ENCODE data around the gene SPSB1. TPM values are rescaled to one million over a fixed set of nuclear protein-coding genes. Genes with fewer than 3 reads are reported as not detected.
A peak's percentile ranks its signal among the peaks of the same experiment; 100 is the strongest.
"Not testable (repeated sequence)": the region's sequence is repeated elsewhere in the genome, so short reads cannot be mapped to it uniquely, and the experiment has no call there.

Gene SPSB1
- polyA plus RNA-seq, 1 donor (not counting 4 experiments of a cell fraction or from before 2014, with no cell fraction given) = 19.8 TPM

GRCh38 chr1:9297831-9298230 lies 5.1 kb downstream of the SPSB1 start:
- Histone ChIP-seq H3K9me3 (ENCODE audit: control insufficient read depth, low read depth, low read length) (no peaks in the 10 kb centered on the region), H3K36me3 (ENCODE audit: control insufficient read depth in 2 of 2, extremely low read depth in 1 of 2, insufficient read depth in 2 of 2, low read length in 2 of 2) (peaks cover 10 to 16% of the 10 kb centered on the region in 2 experiments), H3K27me3 (ENCODE audit: control insufficient read depth, extremely low read depth, insufficient read depth, low read length) (no peaks in the 10 kb centered on the region), H2AFZ (ENCODE audit: control insufficient read depth, low read length) (no peak overlapping the region), H3K4me2 (ENCODE audit: control insufficient read depth, extremely low read depth, insufficient read depth, low read depth, low read length) (no peak overlapping the region), H3K4me1 (ENCODE audit: control insufficient read depth, extremely low read depth, insufficient read depth, low read length) (peaks cover 48% of the 10 kb centered on the region), H3K79me2 (ENCODE audit: control insufficient read depth, insufficient read depth, low read length) (peaks cover 77% of the 10 kb centered on the region), H3K27ac (ENCODE audit: control insufficient read depth, insufficient read depth, low read length) (no peak overlapping the region), H4K20me1 (ENCODE audit: control insufficient read depth, extremely low read depth, insufficient read depth, low read length) (peaks cover 1% of the 10 kb centered on the region), H3K4me3 (ENCODE audit: control insufficient read depth in 2 of 3, extremely low read depth in 1 of 3, insufficient read depth in 2 of 3, low read depth in 1 of 3, low read length in 3 of 3) (no peak overlapping the region), H3K9me1 (ENCODE audit: control insufficient read depth, extremely low read depth, insufficient read depth, low read length) (peaks cover 9% of the 10 kb centered on the region), H3K9ac (ENCODE audit: control insufficient read depth, extremely low read depth, insufficient read depth, low read length) (no peak overlapping the region)
- FAIRE-seq = no peak
- no peak for TF ChIP-seq EZH2 (IDR thresholded peaks at IDR 0.05; ENCODE audit: low read length)
- TF ChIP-seq, protein P1, sequence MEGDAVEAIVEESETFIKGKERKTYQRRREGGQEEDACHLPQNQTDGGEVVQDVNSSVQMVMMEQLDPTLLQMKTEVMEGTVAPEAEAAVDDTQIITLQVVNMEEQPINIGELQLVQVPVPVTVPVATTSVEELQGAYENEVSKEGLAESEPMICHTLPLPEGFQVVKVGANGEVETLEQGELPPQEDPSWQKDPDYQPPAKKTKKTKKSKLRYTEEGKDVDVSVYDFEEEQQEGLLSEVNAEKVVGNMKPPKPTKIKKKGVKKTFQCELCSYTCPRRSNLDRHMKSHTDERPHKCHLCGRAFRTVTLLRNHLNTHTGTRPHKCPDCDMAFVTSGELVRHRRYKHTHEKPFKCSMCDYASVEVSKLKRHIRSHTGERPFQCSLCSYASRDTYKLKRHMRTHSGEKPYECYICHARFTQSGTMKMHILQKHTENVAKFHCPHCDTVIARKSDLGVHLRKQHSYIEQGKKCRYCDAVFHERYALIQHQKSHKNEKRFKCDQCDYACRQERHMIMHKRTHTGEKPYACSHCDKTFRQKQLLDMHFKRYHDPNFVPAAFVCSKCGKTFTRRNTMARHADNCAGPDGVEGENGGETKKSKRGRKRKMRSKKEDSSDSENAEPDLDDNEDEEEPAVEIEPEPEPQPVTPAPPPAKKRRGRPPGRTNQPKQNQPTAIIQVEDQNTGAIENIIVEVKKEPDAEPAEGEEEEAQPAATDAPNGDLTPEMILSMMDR (optimal IDR thresholded peaks at IDR 0.05 in 1 of 3, IDR thresholded peaks at IDR 0.05 in 1 of 3, conservative IDR thresholded peaks at IDR 0.05 in 1 of 3; ENCODE audit: extremely low read depth in 1 of 3, insufficient read depth in 2 of 3, low read length in 3 of 3) = no peak
- dilution Hi-C loops (cut with MboI; ENCODE audit: extremely low pct_ligation_motif_present, low sequenced_read_pairs) = no loop called here
- DNase-seq (ENCODE audit: low read depth, low spot score) = no peak

DNA sequence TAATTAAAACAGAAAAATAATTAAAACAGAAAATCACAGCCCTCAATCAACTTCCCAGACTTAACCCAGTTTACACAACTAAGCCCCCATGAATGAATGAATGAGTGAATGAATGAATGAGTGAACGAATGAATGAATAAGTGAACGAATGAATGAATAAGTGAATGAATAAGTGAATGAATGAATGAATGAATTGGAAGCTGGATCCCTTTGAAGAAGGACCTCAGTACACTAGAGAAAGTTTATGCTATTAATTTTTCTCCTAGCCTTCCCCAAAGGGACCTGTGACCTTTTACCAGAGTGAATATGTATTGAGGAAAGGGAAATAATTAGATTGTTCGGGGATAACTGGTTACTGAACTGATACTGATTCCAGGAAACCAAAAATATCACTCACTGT lies 5.6 kb downstream of the SPSB1 start:
- Histone ChIP-seq H3K36me3 (ENCODE audit: control insufficient read depth in 2 of 2, extremely low read depth in 1 of 2, insufficient read depth in 2 of 2, low read length in 2 of 2) (peaks cover 10 to 16% of the 10 kb centered on the region in 2 experiments), H3K79me2 (ENCODE audit: control insufficient read depth, insufficient read depth, low read length) (peaks cover 78% of the 10 kb centered on the region), H2AFZ (ENCODE audit: control insufficient read depth, low read length) (no peak overlapping the region), H3K4me3 (ENCODE audit: control insufficient read depth in 2 of 3, extremely low read depth in 1 of 3, insufficient read depth in 2 of 3, low read depth in 1 of 3, low read length in 3 of 3) (no peak overlapping the region), H3K27ac (ENCODE audit: control insufficient read depth, insufficient read depth, low read length) (no peak overlapping the region), H3K4me2 (ENCODE audit: control insufficient read depth, extremely low read depth, insufficient read depth, low read depth, low read length) (no peak overlapping the region), H3K4me1 (ENCODE audit: control insufficient read depth, extremely low read depth, insufficient read depth, low read length) (peaks cover 52% of the 10 kb centered on the region), H3K9ac (ENCODE audit: control insufficient read depth, extremely low read depth, insufficient read depth, low read length) (no peak overlapping the region), H3K9me1 (ENCODE audit: control insufficient read depth, extremely low read depth, insufficient read depth, low read length) (peaks cover 10% of the 10 kb centered on the region), H3K27me3 (ENCODE audit: control insufficient read depth, extremely low read depth, insufficient read depth, low read length) (no peaks in the 10 kb centered on the region), H3K9me3 (ENCODE audit: control insufficient read depth, low read depth, low read length) (no peaks in the 10 kb centered on the region), H4K20me1 (ENCODE audit: control insufficient read depth, extremely low read depth, insufficient read depth, low read length) (peaks cover 3% of the 10 kb centered on the region)
- no peak for FAIRE-seq
- no peak for DNase-seq (ENCODE audit: low read depth, low spot score)
- dilution Hi-C loops (cut with MboI; ENCODE audit: extremely low pct_ligation_motif_present, low sequenced_read_pairs) = no loop called here
- TF ChIP-seq EZH2 (IDR thresholded peaks at IDR 0.05; ENCODE audit: low read length) = no peak
- TF ChIP-seq, protein P1 (optimal IDR thresholded peaks at IDR 0.05 in 1 of 3, IDR thresholded peaks at IDR 0.05 in 1 of 3, conservative IDR thresholded peaks at IDR 0.05 in 1 of 3; ENCODE audit: extremely low read depth in 1 of 3, insufficient read depth in 2 of 3, low read length in 3 of 3) = no peak

DNA sequence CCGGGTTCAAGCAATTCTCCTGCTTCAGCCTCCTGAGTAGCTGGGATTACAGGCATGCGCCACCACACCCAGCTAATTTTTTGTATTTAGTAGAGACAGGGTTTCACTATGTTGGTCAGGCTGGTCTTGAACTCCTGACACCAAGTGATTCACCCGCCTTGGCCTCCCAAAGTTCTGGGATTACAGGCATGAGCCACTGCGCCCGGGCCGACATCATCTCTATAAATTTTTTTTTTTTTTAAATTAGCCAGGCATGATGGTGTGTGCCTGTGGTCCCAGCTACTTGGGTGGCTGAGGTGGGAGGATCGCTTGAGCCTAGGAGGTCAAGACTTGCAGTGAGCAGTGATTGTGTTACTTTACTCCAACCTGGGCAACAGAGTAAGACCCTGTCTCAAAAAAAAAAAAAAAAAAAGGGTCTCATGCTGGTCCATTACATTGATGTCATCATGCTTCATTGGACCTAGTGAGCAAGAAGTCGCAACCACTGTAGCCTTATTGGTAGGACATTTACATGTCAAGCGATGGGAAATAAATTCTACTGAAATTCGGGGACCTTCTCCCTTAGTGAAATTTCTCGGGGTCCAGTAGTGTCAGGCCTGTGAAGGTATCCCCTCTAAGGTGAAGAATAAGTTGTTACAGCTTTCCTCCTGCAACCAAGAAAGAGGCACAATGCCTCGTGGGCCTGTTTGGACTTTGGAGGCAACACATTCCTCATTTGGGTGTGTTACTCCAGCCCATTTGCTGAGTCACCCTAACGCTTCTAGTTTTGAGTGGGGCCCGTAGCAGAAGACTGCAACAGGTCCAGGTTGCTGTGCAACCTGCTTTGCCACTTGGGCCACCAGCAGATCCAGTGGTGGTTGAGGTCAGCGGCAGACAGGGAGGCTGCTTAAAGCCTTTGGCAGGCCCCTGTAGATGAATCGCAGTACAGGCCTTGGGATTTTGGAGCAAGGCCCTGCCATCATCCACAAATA lies 7.2 kb downstream of the SPSB1 start:
- H3K79me2 ChIP-seq (ENCODE audit: control insufficient read depth, insufficient read depth, low read length) = peaks cover 83% of the 10 kb centered on the region
- peaks cover 10 to 16% of the 10 kb centered on the region in 2 experiments for H3K36me3 ChIP-seq (ENCODE audit: control insufficient read depth in 2 of 2, extremely low read depth in 1 of 2, insufficient read depth in 2 of 2, low read length in 2 of 2)
- H3K27me3 ChIP-seq (ENCODE audit: control insufficient read depth, extremely low read depth, insufficient read depth, low read length); H4K20me1 ChIP-seq (ENCODE audit: control insufficient read depth, extremely low read depth, insufficient read depth, low read length); dilution Hi-C loops (cut with MboI; ENCODE audit: extremely low pct_ligation_motif_present, low sequenced_read_pairs); H3K9ac ChIP-seq (ENCODE audit: control insufficient read depth, extremely low read depth, insufficient read depth, low read length); DNase-seq (ENCODE audit: low read depth, low spot score); H3K9me3 ChIP-seq (ENCODE audit: control insufficient read depth, low read depth, low read length); H2AFZ ChIP-seq (ENCODE audit: control insufficient read depth, low read length); H3K9me1 ChIP-seq (ENCODE audit: control insufficient read depth, extremely low read depth, insufficient read depth, low read length): not testable (repeated sequence)
- peak; percentile 87 for FAIRE-seq
- H3K27ac ChIP-seq (ENCODE audit: control insufficient read depth, insufficient read depth, low read length) = peak overlapping the region; percentile 57
- H3K4me2 ChIP-seq (ENCODE audit: control insufficient read depth, extremely low read depth, insufficient read depth, low read depth, low read length) = peak overlapping the region; percentile 66
- H3K4me1 ChIP-seq (ENCODE audit: control insufficient read depth, extremely low read depth, insufficient read depth, low read length) = peaks cover 49% of the 10 kb centered on the region
- H3K4me3 ChIP-seq (ENCODE audit: control insufficient read depth in 2 of 3, extremely low read depth in 1 of 3, insufficient read depth in 2 of 3, low read depth in 1 of 3, low read length in 3 of 3) = peak overlapping the region in 1 of 3 experiments; percentile 21

All from keratinocyte (primary cell).